ENCODE results near the gene WTAP. TPM values are rescaled to one million over a fixed set of nuclear protein-coding genes. Genes with fewer than 3 reads are reported as not detected.
"Not testable (repeated sequence)": the region's sequence is repeated elsewhere in the genome, so short reads cannot be mapped to it uniquely, and the experiment has no call there.

Gene WTAP
- polyA plus RNA-seq, 3 donors: 136 to 145 (median 138) TPM

DNA sequence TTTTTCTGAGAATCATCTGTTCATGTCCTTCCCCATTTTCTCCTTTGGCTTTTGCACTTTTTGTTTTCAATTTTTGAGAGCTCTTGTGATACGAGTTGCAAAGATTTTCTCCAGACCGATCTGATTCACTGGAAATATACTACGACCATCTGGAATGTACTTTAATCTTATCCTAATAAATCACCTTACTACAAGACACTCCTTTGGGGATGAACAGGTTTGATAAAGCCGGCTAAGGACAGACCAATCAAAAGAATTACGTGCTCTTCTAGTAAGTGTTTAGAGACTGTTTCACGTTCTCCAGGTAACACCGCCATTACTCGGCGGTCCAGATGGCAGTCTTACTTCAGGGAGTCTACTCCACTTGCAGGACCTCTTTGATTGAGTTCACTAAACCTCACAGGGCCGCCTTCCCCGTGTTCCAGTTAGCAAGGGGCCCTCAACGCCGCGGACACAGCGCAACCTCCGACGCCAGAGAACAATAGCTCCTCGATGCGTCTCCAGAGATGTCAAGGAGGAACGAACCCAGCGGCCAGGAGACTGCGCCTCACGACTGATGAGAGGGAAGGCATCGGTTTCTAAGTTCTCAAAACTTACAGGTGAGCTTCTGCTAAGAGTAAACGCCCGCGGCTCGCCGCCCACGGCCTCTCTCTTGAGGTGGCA, 920 bp upstream of the WTAP start:
- peak in 2 of 3 donors; percentile 47 to 72 for DNase-seq (ENCODE audit: low read depth in 3 of 3, low spot score in 2 of 3)

DNA sequence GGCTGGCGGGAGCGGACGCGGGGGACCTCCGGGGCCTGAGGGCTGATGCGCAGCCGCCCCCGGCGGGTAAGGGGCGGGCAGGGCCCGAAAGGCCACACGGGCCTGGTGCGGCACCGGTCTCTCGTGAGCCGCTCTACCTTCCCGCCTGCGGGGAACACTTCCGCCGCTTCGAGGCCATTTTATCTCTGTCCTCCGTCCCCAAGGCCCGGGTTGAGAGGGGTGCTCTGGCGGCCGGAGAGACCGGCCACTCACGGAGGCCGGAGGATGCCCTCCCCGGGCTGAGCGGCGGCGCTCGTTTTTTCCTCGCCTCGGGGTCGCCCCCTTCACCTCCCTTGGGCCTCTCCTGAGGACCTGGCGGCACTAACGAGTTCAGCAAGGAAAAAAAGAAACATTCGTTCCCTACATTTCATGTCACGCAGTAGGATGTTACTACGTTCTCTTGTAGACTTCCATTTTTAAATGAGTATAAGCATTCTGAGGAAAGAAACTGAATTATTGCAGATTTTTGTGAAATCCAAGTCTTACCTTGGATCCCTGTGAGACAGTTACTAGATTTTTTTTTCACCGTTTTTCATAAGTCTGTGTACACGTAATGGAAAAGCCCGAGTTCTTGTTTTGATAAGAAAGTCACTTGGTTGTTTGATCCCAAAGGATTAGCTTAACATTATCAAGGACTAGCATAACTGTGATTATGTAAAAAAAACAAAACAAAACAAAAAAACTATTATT, 575 bp downstream of the WTAP start:
- DNase-seq (ENCODE audit: low read depth in 3 of 3, low spot score in 2 of 3): peak in 2 of 3 donors; percentile 35 to 42

DNA sequence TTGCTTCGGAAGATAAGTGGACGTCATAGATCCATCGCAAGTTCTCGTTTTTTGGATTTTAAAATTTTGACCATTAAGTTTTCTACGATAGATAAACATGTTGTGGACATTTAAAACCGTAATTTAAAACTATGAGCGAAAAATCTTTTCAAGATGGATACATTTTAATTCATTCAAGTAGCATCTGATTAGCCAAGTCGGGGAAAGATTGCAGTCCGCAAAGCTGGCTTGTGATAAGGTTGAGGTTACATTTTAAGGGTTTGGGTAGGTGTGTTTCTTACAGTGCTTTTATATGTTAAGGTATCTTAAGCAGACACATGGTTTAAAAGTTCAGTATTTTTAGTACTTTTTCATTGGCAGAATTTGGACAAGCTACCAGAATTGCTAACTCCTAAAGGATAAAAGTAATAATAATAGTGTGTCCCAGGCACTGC, 1.2 kb downstream of the WTAP start:
- peak in 1 of 3 donors; percentile 15 for DNase-seq (ENCODE audit: low read depth in 3 of 3, low spot score in 2 of 3)

DNA sequence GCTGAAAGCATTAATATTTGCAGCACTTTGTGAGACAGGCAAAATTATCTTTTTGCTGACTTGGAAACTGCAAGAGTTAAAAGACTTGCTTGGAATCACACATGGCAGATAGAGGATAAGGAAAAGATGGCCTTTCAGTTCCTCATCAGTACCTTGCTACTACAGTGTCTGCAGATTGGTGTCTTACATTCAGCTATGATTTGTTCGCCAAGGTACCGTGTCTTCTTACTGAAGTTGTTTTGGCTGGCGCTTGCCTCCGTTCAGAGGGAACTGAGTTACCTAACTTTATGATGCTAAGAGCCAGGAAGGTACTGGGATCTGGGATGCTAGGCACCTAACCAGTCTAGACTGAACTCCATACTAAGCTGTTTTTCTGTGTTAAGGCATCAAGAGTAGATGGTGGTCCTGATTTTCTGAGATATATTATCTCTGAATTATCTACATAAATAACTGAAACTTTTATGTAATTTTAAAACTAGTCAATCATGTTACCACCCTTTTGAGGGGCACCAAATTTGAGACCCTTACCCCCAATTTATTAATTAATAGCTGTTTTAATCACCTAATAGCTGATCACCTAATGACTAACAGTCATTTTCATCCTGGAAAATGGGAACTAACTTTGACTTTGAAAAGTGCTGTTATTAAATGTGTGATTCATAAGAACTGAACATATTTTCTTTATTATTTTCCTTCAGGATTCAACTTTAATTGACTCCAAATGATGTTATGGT, 2.5 kb downstream of the WTAP start:
- peak in 1 of 3 donors; percentile 4 for DNase-seq (ENCODE audit: low read depth in 3 of 3, low spot score in 2 of 3)

DNA sequence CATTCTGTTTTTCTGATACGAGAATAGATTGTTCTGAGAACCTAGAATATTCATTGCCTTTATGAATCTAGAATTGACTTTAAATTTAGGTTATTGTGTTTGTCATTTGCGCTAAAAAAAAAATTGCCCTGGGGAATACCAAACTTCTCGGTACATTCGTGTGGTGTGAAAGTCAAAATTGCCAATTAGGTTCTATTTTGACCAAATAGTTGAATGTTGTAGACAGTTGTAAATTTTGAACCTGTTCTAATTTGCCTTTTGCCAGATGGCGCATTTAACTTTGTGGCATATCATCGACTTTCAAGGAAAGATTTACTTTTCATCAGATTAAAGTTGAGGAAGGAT, 3.0 kb downstream of the WTAP start:
- no peak for DNase-seq (ENCODE audit: low read depth in 3 of 3, low spot score in 2 of 3)

DNA sequence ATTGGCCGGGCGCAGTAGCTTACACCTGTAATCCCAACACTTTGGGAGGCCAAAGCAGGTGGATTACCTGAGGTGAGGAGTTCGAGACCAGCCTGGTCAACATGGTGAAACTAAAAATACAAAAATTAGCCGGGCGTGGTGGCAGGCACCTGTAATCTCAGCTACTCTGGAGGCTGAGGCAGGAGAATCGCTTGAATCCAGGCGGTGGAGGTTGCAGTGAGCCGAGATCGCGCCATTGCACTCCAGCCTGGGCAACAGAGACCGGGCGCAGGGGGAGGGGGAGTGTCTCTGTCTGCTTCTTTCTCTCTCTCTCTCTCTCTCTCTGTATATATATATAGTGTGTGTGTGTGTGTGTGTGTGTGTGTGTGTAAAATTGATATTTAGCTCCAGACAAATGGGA, 5.2 kb downstream of the WTAP start:
- DNase-seq (ENCODE audit: low read depth in 3 of 3, low spot score in 2 of 3): not testable (repeated sequence)

DNA sequence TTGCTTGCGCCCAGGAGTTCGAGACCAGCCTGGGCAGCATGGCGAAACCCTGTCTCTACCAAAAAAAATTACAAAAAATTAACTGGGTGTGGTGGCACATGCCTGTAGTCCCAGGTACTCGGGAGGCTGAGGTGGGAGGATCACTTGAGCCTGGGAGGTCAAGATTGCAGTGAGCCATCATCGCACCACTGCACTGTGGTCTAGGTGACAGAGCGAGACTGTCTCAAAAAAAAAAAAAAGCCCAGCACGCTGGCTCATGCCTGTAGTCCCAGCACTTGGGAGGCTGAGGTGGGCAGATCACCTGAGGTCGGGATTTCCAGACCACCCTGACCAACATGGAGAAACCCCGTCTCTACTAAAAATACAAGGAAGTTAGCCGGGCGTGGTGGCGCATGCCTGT, 6.1 kb downstream of the WTAP start:
- not testable (repeated sequence) for DNase-seq (ENCODE audit: low read depth in 3 of 3, low spot score in 2 of 3)

DNA sequence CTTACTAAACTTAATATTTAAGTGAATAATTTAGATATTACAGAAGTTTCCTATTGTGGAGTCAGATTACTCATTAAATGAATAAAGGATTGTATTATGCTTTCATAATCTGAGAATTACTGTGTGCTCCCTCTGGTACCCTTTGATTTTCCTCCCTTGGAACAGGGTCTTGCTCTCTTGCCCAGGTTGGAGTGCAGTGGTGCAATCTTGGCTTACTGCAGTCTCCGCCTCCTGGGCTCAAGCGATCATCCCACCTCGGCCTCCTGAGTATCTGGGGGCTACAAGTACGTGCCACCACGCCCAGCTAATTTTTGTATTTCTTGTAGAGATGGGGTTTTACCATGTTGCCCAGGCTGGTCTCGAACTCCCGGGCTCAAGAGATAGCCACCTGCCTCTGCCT, 9.6 kb downstream of the WTAP start:
- DNase-seq (ENCODE audit: low read depth in 3 of 3, low spot score in 2 of 3): no peak

DNA sequence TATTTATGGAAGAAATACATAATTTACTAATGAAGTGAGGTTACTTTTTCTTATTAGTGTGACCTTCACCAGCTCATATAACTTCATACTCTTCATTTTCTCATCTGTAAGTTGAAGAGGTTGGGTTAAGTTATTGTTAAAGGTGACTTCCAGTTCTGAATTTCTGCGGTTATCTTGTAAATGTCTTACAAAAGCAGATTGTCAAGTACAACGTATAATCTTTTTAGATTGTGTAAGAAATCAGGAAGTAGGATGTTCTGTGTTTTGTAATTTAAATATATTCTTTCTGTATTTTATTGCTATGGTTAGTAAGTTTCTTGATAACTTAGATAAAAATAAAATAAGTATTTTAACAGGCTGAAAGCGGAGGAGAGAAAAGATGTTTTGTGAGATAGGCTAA, 12.0 kb downstream of the WTAP start:
- no peak for DNase-seq (ENCODE audit: low read depth in 3 of 3, low spot score in 2 of 3)

DNA sequence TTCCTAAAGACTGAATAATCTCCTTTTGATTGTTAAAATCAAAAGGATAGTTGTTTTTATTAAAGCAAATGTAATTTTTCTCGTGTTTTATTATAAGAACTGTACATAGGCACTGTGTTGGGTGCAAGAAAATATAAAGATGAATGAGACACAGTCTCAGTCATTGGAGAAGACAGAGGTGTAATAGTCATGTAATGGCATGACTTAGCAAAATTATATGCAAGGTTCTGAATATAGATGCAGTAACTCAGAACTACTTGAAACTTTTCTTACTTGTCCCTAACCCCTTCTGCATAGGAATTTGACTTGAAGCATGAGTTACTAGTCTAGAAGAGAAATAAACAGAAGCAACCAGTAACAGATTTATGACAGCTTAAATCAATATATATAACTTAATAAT, 14.9 kb downstream of the WTAP start:
- DNase-seq (ENCODE audit: low read depth in 3 of 3, low spot score in 2 of 3): no peak

DNA sequence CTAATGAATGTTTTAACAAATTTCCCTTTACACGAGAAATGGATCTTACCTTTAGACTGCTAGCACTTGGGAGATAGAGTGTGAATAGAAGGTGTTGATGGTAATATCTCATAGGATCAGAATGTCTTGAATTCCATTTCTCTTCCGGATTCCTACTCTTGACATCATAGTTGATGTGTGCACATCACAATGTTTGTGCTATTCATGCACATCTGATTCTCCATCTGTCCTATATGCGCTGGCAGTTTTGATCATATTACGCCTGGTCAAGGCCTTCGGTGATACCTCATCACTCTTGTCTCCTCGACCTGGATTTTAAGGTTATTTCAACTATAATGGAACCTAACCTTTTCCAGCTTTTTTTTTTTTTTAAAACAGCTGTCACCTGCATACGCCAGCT, 17.8 kb downstream of the WTAP start:
- DNase-seq (ENCODE audit: low read depth in 3 of 3, low spot score in 2 of 3): no peak

DNA sequence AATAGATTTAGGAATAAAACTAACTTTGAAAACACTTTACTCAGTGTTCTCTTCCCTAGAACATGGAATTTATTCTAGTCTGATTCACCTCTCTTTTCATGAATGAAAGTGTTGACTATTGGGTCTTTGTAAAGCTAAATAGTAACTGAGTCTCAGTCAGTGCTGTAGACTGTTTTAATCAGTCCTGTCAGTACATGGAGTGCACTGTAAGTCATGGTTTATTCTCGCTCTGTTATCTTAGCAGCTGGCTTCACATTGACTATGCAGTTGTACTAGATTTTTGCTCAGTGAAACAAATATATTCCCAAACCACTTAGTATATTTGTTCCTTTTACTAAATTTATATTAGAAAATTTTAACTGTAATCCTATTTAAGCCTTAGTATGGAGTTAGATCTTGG, 19.5 kb downstream of the WTAP start:
- DNase-seq (ENCODE audit: low read depth in 3 of 3, low spot score in 2 of 3): no peak

DNA sequence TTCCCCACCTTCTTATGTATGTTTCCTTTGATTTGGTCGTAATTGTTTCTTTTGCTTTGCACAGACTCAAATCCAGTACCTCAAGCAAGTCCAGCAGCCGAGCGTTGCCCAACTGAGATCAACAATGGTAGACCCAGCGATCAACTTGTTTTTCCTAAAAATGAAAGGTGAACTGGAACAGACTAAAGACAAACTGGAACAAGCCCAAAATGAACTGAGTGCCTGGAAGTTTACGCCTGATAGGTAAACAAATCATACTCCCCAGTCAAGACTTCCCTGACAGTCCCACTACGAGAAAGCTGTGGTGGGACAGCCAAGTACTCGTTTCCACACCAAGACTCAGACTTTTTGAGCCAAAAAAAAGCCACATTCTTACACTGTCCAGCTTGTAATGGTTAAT, 20.8 kb downstream of the WTAP start:
- not testable (repeated sequence) for DNase-seq (ENCODE audit: low read depth in 3 of 3, low spot score in 2 of 3)

DNA sequence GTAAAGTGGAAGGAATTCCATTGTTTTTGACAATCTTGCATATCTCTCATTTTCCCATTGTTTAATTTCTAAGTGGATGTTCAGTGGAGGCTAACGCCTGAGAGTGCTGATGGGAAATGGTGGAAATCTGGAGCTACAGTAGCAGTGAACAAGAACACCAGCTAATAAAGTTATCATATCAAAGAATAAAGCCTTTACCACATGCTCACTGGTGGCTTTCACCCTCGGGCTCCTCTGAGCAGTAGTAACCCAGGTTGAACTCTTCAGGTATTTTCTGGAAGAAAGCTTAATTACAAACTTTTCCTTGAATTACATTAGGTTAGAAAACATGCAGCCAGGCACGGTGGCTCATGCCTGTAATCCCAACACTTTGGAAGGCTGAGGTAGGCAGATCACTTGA, 24.1 kb downstream of the WTAP start:
- no peak for DNase-seq (ENCODE audit: low read depth in 3 of 3, low spot score in 2 of 3)

DNA sequence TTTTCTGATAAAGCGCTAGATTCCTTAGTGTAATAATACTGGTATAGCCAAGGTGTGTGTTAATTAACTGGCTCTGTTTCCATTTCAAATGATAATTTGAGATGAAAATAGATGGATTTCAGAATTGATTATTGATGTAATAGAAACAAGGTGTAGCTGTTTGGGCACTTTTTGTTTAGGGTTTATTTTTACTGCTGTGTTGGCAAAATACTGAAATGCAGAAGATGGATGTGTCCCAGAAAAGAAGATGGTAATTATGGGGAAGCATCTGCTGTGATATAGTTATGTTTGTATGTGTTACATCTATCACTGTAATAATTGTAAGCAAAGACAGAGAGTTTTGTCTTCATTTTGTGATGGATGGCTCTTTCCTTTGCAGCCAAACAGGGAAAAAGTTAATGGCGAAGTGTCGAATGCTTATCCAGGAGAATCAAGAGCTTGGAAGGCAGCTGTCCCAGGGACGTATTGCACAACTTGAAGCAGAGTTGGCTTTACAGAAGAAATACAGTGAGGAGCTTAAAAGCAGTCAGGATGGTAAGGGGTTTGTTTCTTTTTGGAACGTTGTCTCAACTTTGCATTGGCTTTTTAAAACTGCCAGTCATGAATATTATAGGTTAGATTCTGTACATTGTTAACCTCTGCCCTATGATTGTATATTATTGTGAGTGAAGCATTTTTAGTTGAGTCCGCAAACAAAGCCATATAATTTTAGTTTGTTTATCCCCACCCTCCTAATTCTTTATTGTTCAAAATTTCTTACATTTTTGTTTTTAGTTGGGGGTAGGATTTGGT, 26.0 kb downstream of the WTAP start:
- DNase-seq (ENCODE audit: low read depth in 3 of 3, low spot score in 2 of 3): no peak

DNA sequence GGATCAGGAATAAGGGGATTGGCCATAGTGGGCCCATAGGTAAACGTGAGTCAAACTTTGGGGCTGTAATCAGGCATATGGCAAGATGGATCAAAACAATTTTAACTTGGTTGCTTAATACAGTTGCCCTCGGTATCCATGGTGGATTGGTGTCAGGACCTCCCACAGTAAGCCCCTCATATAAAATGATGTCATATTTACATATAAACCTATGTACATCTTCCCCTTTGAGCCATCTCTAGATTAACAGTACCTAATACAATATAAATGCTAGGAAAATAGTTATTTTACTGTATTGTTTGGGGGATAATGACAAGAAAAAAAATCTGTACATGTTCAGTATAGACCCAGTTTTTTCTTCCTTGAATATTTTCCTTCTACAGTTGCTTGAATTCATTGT, 27.1 kb downstream of the WTAP start:
- no peak for DNase-seq (ENCODE audit: low read depth in 3 of 3, low spot score in 2 of 3)

DNA sequence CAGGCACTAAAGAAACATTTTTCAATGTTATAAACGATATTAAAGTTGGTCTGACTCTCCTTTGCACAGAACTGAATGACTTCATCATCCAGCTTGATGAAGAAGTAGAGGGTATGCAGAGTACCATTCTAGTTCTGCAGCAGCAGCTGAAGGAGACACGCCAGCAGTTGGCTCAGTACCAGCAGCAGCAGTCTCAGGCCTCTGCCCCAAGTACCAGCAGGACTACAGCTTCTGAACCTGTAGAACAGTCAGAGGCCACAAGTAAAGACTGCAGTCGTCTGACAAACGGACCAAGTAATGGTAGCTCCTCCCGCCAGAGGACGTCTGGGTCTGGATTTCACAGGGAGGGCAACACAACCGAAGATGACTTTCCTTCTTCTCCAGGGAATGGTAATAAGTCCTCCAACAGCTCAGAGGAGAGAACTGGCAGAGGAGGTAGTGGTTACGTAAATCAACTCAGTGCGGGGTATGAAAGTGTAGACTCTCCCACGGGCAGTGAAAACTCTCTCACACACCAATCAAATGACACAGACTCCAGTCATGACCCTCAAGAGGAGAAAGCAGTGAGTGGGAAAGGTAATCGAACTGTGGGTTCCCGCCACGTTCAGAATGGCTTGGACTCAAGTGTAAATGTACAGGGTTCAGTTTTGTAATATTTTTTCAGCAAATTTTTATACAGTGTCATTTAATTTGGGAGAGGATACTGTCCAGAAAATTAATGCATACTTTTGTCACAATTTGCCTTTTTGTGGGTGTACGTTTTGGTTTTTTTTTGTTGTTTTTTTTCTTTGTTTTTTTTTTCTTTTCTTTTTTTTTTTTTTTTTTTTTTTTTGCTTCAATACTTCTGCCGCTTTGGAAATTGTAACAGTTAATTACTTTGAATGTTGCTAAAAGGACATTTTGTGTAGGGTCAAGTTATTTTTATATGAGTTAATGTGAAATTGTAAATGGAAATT, 27.9 kb downstream of the WTAP start:
- DNase-seq (ENCODE audit: low read depth in 3 of 3, low spot score in 2 of 3): no peak

DNA sequence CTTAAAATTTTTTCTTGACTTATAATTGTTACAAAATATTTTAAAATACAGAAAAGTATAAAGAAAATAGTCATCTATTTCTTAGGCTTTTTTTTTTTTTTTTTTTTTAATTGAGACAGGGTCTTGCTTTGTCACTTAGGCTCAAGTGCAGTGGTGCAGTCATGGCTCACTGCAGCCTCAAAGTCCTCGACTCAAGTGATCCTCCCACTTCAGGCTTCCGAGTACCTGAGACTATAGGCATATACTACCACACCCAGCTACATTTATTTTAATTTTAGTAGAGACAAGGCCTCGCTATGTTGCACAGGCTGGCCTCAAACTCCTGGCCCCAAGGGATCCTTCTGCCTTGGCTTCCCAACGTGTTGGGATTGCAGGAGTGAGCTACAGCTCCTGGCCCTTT, 29.2 kb downstream of the WTAP start:
- DNase-seq (ENCODE audit: low read depth in 3 of 3, low spot score in 2 of 3): no peak

DNA sequence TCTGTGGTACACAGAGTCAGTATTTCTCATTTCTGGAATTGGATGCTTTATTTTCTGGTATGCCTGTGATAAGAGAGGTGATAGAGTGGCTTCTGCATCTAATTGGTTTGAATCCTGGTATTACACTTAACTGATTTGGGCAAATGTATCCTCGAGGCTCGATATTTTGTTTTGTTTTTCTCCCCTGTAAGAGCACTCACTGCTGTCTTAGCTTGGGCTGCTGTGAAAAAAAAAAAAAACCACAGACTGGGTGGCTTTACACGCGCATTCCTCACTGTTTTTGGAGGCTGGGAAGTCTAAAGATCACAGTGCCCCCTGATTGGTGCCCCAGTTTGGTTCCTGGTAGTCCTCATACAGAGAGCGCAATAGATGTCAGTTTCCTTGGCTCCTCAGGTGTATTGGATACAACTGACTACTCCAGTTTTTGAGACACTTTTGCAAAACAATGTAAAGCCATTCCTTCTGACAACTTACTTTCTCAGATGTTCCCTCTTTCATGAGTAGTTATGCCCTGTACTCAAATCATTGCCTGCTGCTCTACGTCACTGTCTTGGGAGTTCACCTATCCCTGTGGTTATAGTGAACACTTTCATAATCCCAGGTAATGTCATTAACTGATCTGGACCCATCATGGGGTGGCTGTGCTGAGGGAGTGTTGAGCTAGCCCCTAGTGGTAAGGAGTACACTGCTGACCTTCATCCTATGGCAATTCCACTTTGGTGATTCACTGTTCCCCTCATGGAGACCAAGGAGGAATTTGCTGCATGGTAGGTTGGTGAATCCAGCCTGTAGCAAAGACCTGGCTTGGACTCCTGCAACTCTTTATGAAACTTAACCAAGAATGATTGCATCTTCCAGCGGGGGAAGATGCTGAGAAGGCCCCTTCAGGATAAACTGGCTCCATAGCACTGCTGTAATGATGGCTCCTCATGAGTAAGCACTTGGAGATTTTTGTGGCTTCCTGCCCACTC, 31.0 kb downstream of the WTAP start:
- DNase-seq (ENCODE audit: low read depth in 3 of 3, low spot score in 2 of 3): no peak

Measured in right renal cortex interstitium (tissue), 3 donors.